ENCODE results near the gene MRGPRX2.

Gene MRGPRX2

GRCh38 chr11:19073454-19074415 lies 13.2 kb upstream of the MRGPRX2 start:
- DNase-seq: no peak

- no peak for DNase-seq
Observed at GRCh38 chr11:19072464-19072863, 11.9 kb upstream of the MRGPRX2 start.

- DNase-seq: peak; percentile 64
Observed at GRCh38 chr11:19071255-19071654, 10.7 kb upstream of the MRGPRX2 start.

GRCh38 chr11:19059833-19060232 lies 684 bp downstream of the MRGPRX2 start:
- no peak for DNase-seq

- DNase-seq: no peak
Observed at GRCh38 chr11:19055905-19056304, 4.6 kb downstream of the MRGPRX2 start.

- DNase-seq: no peak
Observed at GRCh38 chr11:19055016-19055415, 5.5 kb downstream of the MRGPRX2 start.

GRCh38 chr11:19053909-19054308 lies 6.6 kb downstream of the MRGPRX2 start:
- no peak for DNase-seq

- DNase-seq: no peak
Observed at GRCh38 chr11:19050281-19050680, 10.2 kb downstream of the MRGPRX2 start.

GRCh38 chr11:19049351-19049750 lies 11.2 kb downstream of the MRGPRX2 start:
- DNase-seq: no peak

GRCh38 chr11:19040051-19040450 lies 20.5 kb downstream of the MRGPRX2 start:
- no peak for DNase-seq

- DNase-seq: no peak
Observed at GRCh38 chr11:19039409-19039808, 21.1 kb downstream of the MRGPRX2 start.

GRCh38 chr11:19032990-19033389 lies 27.5 kb downstream of the MRGPRX2 start:
- no peak for DNase-seq

GRCh38 chr11:19027829-19028595 lies 32.5 kb downstream of the MRGPRX2 start:
- DNase-seq: no peak

GRCh38 chr11:19026862-19027261 lies 33.7 kb downstream of the MRGPRX2 start:
- no peak for DNase-seq

- DNase-seq: no peak
Observed at GRCh38 chr11:19025481-19026406, 34.8 kb downstream of the MRGPRX2 start.

GRCh38 chr11:19020831-19021230 lies 39.7 kb downstream of the MRGPRX2 start:
- DNase-seq: no peak

- no peak for DNase-seq
Observed at GRCh38 chr11:19018901-19019300, 41.6 kb downstream of the MRGPRX2 start.

- no peak for DNase-seq
Observed at GRCh38 chr11:19013181-19013857, 47.2 kb downstream of the MRGPRX2 start.

GRCh38 chr11:19012636-19013035 lies 47.9 kb downstream of the MRGPRX2 start:
- no peak for DNase-seq

Data from CD4-positive, alpha-beta T cell treated with Interleukin-12 subunit alpha and Interleukin-12 subunit beta, for 1 hour (primary cell).